SH-SY5Y (cell line): ENCODE data around the gene PRPF18.

ENCODE experiments used
- GATA2 ChIP-seq: IDR thresholded peaks from 2 replicates; pipeline ENCODE4 v1.6.1; 2011; ENCODE audit warnings: mild to moderate bottlenecking, low read depth, low read length
- GATA3 ChIP-seq: IDR thresholded peaks from 2 replicates; pipeline ENCODE4 v1.6.1; 2011; ENCODE audit warnings: low read depth, mild to moderate bottlenecking, low read length, moderate library complexity

- TF ChIP-seq GATA2 (no peak), GATA3 (no peak)
Observed at GRCh38 chr10:13633689-13634088, 46.9 kb downstream of the PRPF18 start.
